ENCODE results near the gene THRA. TPM values are rescaled to one million over a fixed set of nuclear protein-coding genes. Genes with fewer than 3 reads are reported as not detected.

THRA gene
- total and polyA plus RNA-seq, 11 donors, result 50.6 to 105 (median 69.8) TPM

DNA sequence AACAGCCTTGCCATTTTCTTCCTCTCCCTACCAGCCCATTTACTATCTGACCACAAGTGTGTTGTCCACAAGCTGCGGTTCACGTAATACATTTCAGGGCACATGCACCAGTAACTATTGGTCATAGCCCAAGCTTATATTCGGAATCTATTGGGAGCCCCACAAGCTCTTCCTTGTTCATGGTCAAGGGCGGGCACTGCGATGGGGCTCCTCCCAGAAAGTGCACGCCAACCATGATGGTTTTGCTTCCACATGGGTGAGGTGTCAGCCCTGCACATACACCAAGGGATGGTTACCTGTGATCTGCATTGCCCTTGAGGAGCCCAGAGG, 12.1 kb downstream of the THRA start:
- Histone ChIP-seq H3K27me3 (no peaks in the 10 kb centered on the region), H3K27ac (peak overlapping the region; percentile 62 to 100 (median 95)), H3K4me3 (peak overlapping the region in 3 of 12 donors; percentile 2 to 27 (median 8)), H3K36me3 (peaks cover 0 to 49% (median 27%) of the 10 kb centered on the region in 9 donors), H3K9me3 (no peaks in the 10 kb centered on the region), H3K4me1 (peaks cover 35 to 83% (median 73%) of the 10 kb centered on the region in 12 donors)
- ATAC-seq, result peak in 3 of 4 donors; percentile 1 to 7 (median 3)
- TF ChIP-seq, protein P1, sequence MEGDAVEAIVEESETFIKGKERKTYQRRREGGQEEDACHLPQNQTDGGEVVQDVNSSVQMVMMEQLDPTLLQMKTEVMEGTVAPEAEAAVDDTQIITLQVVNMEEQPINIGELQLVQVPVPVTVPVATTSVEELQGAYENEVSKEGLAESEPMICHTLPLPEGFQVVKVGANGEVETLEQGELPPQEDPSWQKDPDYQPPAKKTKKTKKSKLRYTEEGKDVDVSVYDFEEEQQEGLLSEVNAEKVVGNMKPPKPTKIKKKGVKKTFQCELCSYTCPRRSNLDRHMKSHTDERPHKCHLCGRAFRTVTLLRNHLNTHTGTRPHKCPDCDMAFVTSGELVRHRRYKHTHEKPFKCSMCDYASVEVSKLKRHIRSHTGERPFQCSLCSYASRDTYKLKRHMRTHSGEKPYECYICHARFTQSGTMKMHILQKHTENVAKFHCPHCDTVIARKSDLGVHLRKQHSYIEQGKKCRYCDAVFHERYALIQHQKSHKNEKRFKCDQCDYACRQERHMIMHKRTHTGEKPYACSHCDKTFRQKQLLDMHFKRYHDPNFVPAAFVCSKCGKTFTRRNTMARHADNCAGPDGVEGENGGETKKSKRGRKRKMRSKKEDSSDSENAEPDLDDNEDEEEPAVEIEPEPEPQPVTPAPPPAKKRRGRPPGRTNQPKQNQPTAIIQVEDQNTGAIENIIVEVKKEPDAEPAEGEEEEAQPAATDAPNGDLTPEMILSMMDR (IDR thresholded peaks at IDR 0.05), result no peak
- TF ChIP-seq POLR2A (IDR thresholded peaks at IDR 0.05), result no peak
- intact Hi-C loops (cut with DNase I), result loop anchor here in 4 of 10 donors (1.0 to 5.0 kb wide), 3 partner anchors 23 to 38 kb away; no protein-coding TSS in a partner anchor
- 37 to 46% (median 38%) methylated on average over 6 of the region's 6 CpGs for WGBS, 4 donors
- DNase-seq, result no peak

DNA sequence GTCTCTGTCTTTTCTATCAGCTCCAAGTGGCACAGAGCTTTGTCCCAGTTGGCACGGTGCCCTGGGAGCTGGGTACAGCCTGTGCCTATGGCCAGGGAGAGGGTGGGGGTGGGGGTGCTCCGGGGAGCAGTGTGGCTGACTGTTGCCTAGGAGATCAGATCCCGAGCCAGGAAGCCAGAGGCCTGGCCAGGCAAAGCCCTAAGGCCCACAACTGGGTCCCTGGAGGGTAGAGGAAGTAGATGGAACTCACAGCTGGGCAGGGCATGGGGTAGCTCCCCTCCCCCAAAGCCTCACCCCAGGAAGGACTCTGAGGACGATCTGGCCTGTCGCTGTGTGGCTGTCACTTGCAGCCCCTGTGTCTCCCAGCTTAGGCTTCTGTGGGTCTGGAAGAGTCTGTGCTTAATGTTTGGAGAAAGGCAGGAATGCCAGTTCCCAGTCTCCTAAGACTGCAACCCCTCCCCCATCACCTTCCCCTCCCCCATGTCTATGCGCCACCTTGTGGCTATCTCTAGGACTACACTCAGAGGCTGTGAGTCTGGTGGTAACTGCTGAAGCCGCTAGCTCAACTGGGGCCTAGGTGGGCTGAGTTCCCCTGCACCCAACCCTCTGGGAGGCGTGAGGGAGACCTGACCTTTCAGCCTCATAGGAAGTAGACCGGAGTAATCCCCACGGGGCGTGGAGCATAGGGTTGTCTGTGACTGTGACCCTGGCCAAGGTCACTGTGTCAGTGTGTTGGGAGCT, 12.6 kb downstream of the THRA start:
- Histone ChIP-seq H3K36me3 (peaks cover 0 to 54% (median 32%) of the 10 kb centered on the region in 9 donors), H3K27ac (peak overlapping the region; percentile 62 to 100 (median 95)), H3K4me1 (peaks cover 31 to 77% (median 68%) of the 10 kb centered on the region in 12 donors), H3K4me3 (peak overlapping the region in 8 of 12 donors; percentile 2 to 27 (median 18)), H3K27me3 (no peaks in the 10 kb centered on the region), H3K9me3 (no peaks in the 10 kb centered on the region)
- DNase-seq, result peak; percentile 78 to 94 (median 90)
- intact Hi-C loops (cut with DNase I), result loop anchor here in 4 of 10 donors (1.0 to 5.0 kb wide), 3 partner anchors 23 to 38 kb away; no protein-coding TSS in a partner anchor
- WGBS, 4 donors, result 3 to 10% (median 8%) methylated on average over 8 to 11 of the region's 11 CpGs
- ATAC-seq, result peak; percentile 66 to 72 (median 68)
- TF ChIP-seq, protein P1 (IDR thresholded peaks at IDR 0.05), result peak; percentile 76 to 90 (median 84)
- no peak for TF ChIP-seq POLR2A (IDR thresholded peaks at IDR 0.05)

DNA sequence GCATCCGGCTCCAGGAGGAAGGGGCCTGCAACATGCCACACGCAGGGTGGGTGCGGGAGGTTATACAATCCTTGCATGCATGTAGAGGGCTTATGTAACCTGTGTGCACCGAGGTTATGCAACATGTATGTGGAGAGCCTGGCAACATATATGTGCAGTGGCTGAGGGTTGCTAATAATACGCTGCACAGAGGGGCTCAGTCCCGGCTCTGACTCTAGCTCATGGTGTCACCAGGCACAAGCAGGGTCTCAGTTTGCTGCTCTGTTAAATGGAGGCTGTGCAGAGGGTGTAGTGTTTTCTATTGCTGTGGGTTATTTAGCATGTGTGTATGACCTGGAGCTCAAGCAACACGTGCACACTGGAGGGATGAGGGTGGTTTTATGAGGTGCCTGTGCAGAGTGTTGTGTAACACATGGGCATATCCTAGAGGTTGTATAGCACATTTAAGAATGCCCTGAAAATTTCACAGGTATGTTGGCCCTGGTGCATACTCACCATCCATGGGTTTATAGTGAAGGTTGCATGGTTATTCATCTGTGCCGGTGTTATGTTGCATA, 13.3 kb downstream of the THRA start:
- no peak for TF ChIP-seq POLR2A (IDR thresholded peaks at IDR 0.05)
- TF ChIP-seq, protein P1 (IDR thresholded peaks at IDR 0.05), result no peak
- intact Hi-C loops (cut with DNase I), result loop anchor here in 4 of 10 donors (1.0 to 5.0 kb wide), 4 partner anchors 13 to 39 kb away; partner anchors contain the start of gene THRA (in 1 of the 4)
- H3K4me1 ChIP-seq, result peaks cover 27 to 71% (median 61%) of the 10 kb centered on the region in 12 donors
- H3K27ac ChIP-seq, result peak overlapping the region; percentile 62 to 100 (median 95)
- no peaks in the 10 kb centered on the region for H3K27me3 ChIP-seq
- H3K9me3 ChIP-seq, result no peaks in the 10 kb centered on the region
- H3K36me3 ChIP-seq, result peaks cover 0 to 59% (median 34%) of the 10 kb centered on the region in 9 donors
- no peak for DNase-seq
- H3K4me3 ChIP-seq, result peak overlapping the region in 7 of 12 donors; percentile 2 to 23 (median 17)
- ATAC-seq, result no peak
- 28 to 39% (median 36%) methylated on average over 5 to 8 of the region's 8 CpGs for WGBS, 4 donors

DNA sequence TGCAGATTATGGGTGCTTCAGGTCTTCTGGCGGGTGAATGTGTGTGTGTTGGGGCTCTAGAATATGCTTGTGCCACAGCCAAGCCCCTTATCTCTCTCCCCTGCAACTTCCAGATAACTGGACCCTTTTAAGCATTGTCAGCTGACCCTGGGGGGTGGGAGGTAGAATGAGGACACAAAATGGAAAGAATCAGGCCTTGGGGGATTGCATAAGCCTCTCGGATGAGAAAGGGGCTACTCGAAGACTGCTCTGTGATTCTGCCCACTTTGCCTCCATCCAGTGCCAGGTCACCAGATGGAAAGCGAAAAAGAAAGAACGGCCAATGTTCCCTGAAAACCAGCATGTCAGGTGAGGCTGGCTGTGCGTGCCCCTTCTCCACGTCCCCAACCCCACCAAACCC, 13.8 kb downstream of the THRA start:
- no peaks in the 10 kb centered on the region for H3K9me3 ChIP-seq
- H3K36me3 ChIP-seq, result peaks cover 0 to 63% (median 36%) of the 10 kb centered on the region in 9 donors
- H3K27me3 ChIP-seq, result no peaks in the 10 kb centered on the region
- no peak for ATAC-seq
- H3K4me1 ChIP-seq, result peaks cover 21 to 65% (median 56%) of the 10 kb centered on the region in 12 donors
- H3K4me3 ChIP-seq, result no peak overlapping the region
- peak in 1 of 5 donors; percentile 24 for DNase-seq
- peak overlapping the region in 10 of 12 donors; percentile 62 to 100 (median 95) for H3K27ac ChIP-seq
- no peak for TF ChIP-seq POLR2A (IDR thresholded peaks at IDR 0.05)
- TF ChIP-seq, protein P1 (IDR thresholded peaks at IDR 0.05), result no peak
- 49 to 63% (median 58%) methylated on average over 7 of the region's 7 CpGs for WGBS, 4 donors
- intact Hi-C loops (cut with DNase I), result loop anchor here in 3 of 10 donors (2.0 to 5.0 kb wide), 3 partner anchors 14 to 39 kb away; partner anchors contain the start of gene THRA (in 1 of the 3)
